Mesodermal cell (in vitro differentiated cells): Measurements from ENCODE around the gene TPTE.
"Not testable (repeated sequence)": the region's sequence is repeated elsewhere in the genome, so short reads cannot be mapped to it uniquely, and the experiment has no call there.

Experiments used
- H3K27ac ChIP-seq: 2 replicates; pipeline ENCODE4 v1.7.0; 2013; ENCODE audit warnings: mild to moderate bottlenecking, low read depth, low read length, moderate library complexity; ENCODE audit not compliant: severe bottlenecking
- H3K36me3 ChIP-seq: 2 replicates; pipeline ENCODE4 v1.7.1; 2013; ENCODE audit warnings: mild to moderate bottlenecking, low read length, moderate library complexity; ENCODE audit not compliant: control insufficient read depth, insufficient read depth
- H3K4me1 ChIP-seq: one replicate; pipeline ENCODE4 v1.7.1; 2013; ENCODE audit warnings: mild to moderate bottlenecking, low read length; ENCODE audit not compliant: insufficient read depth, control insufficient read depth, poor library complexity, severe bottlenecking
- H3K4me3 ChIP-seq: 2 replicates; pipeline ENCODE4 v1.7.0; 2013; ENCODE audit warnings: low read length, control low read depth, mild to moderate bottlenecking; ENCODE audit not compliant: insufficient read depth, poor library complexity, severe bottlenecking; ENCODE audit errors: extremely low read depth
- H3K9me3 ChIP-seq: 2 replicates; pipeline ENCODE4 v1.7.1; 2013; ENCODE audit warnings: mild to moderate bottlenecking, low read length, moderate library complexity; ENCODE audit not compliant: control insufficient read depth
- WGBS, 2 experiments: methylation state at CpG; one replicate each; pipeline ENCODE4 v1.1.5; 2013; ENCODE audit warnings: missing lambda C conversion rate in 2 of 2; ENCODE audit not compliant: insufficient coverage in 2 of 2; 5-methylcytosine and 5-hydroxymethylcytosine counted together

Gene TPTE

DNA sequence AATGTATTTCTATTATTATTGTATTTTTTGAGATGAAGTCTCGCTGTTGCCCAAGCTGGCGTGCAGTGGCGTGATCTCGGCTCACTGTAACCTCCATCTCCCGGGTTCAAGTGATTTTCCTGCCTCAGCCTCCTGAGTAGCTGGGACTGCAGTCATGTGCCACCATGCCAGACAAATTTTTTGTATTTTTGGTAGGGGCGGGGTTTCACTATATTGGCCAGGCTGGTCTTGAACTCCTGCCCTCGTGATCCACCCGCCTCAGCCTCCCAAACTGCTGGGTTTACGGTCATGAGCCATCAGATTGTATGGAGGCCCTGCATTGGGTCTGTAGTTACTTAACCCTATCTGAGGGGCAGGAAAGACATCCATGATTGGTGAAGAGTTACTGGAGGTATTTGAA is 23.0 kb downstream of the TPTE start:
- H3K9me3 ChIP-seq = peaks cover 78% of the 10 kb centered on the region
- not testable (repeated sequence) for H3K4me3 ChIP-seq, H3K4me1 ChIP-seq, H3K36me3 ChIP-seq, H3K27ac ChIP-seq
- 76 to 77% methylated on average over 9 of the region's 9 CpGs for WGBS, 2 experiments

DNA sequence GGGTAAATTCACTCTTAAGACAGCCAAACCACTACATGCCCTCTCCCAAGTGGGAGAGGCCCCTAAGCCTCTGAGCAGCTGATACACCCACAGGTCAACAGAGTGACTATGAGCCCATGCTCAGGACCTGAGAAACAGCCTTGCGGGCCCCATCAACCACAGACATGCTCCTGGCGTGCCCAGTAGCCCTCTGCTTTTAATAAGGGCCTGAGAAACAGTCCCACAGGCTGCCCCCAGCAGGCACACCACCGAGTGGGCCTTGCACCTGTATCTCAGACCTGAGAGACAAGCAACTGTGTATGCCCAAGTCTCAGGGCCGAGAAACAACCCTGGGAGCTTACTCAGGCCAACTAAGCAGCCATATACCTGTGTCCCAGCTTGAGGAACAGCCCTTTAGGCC is 26.5 kb downstream of the TPTE start:
- not testable (repeated sequence) for H3K27ac ChIP-seq, H3K4me3 ChIP-seq, H3K36me3 ChIP-seq, H3K4me1 ChIP-seq
- 37% methylated on average over 4 of the region's 4 CpGs for WGBS, 2 experiments
- peaks cover 50% of the 10 kb centered on the region for H3K9me3 ChIP-seq

DNA sequence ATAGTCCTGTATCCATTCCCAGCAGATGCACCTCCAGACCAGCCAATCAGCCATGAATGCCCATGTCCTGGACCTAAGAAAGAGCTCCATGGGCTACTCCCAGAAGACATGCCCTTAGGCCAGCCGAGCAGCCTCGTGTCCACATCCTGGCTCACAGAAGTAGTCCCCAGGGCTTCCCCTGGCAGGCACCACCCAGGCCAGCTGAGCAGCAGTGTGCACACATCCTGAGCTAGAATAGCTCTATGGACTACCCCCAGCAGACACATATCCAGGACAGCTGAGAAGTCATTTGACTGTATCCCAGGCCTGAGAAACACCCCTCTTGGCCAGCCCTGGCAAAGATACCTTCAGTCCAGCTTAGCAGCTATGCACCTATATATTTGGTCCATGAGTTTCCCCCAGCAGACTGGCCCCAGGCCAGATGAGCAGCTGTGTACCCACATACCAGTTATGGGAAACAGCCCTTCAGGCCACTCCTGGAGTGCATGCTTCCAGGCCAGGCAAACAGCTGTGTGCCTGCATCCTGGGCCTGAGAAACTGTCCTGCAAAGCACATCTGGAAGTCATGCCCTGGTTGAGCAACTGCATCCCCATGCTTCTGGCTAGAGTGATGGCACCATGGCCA is 27.1 kb downstream of the TPTE start:
- not testable (repeated sequence) for H3K27ac ChIP-seq, H3K36me3 ChIP-seq, H3K4me1 ChIP-seq, H3K4me3 ChIP-seq
- 60 to 71% methylated on average over 2 of the region's 2 CpGs for WGBS, 2 experiments
- peaks cover 47% of the 10 kb centered on the region for H3K9me3 ChIP-seq

DNA sequence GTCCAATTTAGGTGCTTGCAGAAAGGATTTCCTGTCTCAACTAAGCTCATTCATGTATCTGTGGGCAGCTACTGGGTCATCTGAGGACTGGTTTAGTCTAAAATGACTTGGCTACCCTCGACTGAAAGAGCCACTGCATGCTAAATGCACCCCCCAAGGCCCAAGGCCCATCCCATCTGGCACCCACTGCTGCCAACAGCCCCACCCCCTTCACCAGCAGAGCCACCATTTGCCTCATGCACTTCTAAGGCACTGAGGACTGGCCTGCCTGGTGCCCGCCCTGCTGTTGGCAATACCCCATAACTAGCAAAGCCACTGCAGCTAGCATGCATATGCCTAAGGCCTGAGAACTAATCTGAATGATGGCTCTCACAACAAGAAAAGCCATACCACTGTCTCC is 49.4 kb downstream of the TPTE start:
- H3K4me3 ChIP-seq, H3K36me3 ChIP-seq, H3K27ac ChIP-seq, H3K4me1 ChIP-seq: not testable (repeated sequence)
- H3K9me3 ChIP-seq = peaks cover 75% of the 10 kb centered on the region
- 35 to 49% methylated on average over 2 of the region's 2 CpGs for WGBS, 2 experiments

DNA sequence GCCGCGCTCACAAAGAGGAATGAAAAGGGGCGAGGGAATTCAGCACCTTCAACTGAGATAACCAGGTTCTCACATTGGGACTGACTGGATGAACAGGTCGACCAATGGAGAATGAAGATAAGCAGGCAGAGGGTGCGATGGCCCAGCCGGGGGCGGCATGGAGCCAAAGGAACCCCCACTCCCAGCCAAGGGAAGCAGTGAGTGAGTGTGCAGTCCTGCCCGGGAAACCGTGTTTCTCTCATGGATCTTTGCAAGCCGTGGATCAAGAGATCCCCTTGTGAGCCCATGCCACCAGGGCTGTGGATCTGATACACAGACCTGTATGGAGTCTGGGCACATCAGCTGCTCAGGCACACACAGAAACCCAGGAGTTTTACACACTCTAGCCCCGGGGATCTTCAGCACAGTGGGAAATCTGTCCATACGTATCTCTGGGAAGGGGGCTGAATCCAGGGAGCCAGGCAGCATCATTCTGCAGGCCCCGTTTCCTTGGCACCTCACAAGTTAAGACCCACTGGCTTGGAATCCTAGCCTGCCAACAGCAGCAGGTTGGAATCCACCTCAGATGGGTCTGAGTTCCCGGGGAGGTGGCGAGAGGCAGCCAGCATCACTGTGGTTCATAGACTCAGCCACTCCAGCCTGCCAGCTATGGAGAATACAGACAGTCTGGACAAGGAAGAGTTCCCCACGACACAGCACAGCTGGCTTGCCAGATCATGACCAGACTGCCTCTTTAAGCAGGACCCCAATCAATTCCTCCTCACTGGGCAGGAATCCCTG is 53.3 kb downstream of the TPTE start:
- H3K4me3 ChIP-seq = not testable (repeated sequence)
- peaks cover 62% of the 10 kb centered on the region for H3K9me3 ChIP-seq
- WGBS, 2 experiments = 71 to 72% methylated on average over 13 to 14 of the region's 16 CpGs

DNA sequence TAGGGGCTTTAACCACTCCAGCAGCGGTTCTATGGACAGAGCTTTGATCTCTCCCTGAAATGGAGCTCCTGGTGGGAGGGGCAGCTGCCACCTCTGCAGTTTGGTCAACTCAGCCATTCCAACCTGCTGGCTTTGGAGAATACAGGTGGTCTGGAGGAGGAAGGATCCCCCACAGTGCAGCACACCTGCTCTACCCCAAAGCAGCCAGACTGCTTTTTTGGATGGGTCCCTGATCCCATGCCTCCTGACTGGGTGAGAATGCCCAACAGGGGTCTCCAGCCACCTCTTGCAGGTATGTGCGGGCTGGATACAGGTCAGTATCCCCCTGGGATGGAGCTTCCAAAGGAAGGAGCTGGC is 53.9 kb downstream of the TPTE start:
- H3K4me3 ChIP-seq = no peak overlapping the region
- no peak overlapping the region for H3K27ac ChIP-seq
- no peaks in the 10 kb centered on the region for H3K4me1 ChIP-seq
- peaks cover 56% of the 10 kb centered on the region for H3K9me3 ChIP-seq
- H3K36me3 ChIP-seq = no peaks in the 10 kb centered on the region
- 63 to 65% methylated on average over 2 of the region's 2 CpGs for WGBS, 2 experiments

More for the DNA sequence above, 53.3 kb downstream of the TPTE start:
- not testable (repeated sequence) for H3K4me1 ChIP-seq, H3K27ac ChIP-seq, H3K36me3 ChIP-seq

DNA sequence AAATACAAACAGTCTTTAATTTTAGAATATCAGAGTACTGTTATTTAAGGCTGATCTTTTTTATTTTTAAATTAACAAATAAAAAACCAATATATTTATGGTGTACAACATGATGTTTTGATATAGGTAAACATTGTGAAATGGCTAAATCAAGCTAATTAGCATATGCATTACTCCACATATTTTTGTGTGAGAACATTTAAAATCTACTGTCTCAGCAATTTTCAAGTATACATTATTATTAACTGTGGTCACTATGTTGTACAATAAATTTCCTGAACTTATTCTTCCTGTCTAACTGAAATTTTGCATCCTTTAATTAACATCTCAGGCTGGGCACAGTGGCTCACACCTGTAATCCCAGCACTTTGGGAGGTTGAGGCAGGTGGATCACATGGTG is 57.5 kb downstream of the TPTE start:
- H3K4me3 ChIP-seq, H3K36me3 ChIP-seq, H3K4me1 ChIP-seq, H3K27ac ChIP-seq: not testable (repeated sequence)
- peaks cover 58% of the 10 kb centered on the region for H3K9me3 ChIP-seq

DNA sequence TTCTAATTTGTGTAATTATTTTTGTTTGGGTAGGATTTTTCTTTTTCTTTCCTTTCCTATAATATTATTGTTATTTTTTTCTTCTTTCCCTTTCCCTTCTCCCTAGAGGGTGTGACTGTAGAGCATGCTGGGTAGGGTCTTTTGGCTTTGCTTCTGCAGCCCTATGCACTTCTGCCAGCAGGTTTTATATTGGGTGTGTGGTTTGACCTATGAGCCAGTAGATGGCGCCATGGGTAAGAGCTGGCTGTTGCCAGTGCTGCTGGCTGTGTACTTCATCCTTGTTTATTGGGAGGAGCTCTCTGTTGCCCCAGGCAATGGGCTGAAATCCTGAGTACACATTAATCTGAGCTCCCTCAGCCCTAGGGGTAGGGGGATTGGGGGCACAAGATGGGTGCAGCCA is 67.7 kb downstream of the TPTE start:
- peaks cover 44% of the 10 kb centered on the region for H3K9me3 ChIP-seq
- not testable (repeated sequence) for H3K4me1 ChIP-seq, H3K36me3 ChIP-seq, H3K4me3 ChIP-seq, H3K27ac ChIP-seq
- WGBS, 2 experiments = no CpG with 5 or more reads among the region's 1 CpG

DNA sequence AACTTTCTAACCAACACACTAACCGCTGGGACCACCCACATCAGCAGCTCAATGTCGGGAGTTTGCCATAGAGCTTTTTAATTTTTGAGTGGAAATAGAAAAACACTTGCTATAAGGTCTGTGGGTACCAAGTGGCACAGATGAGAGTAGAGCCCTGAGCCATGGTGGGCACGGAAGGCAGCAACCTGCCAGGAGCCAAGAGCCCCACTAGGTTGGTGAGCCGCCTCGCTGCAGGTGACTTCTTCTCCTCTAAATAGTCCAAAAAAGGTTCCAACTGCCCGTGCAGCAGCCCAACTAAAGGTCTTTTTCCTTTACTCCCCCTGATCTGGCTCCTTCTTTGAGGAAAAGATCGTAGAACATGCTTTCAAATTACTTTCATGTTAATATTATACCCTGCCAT is 85.7 kb downstream of the TPTE start:
- H3K36me3 ChIP-seq, H3K4me3 ChIP-seq, H3K4me1 ChIP-seq, H3K27ac ChIP-seq: not testable (repeated sequence)
- peaks cover 40% of the 10 kb centered on the region for H3K9me3 ChIP-seq
- 69 to 74% methylated on average over 4 to 5 of the region's 7 CpGs for WGBS, 2 experiments

DNA sequence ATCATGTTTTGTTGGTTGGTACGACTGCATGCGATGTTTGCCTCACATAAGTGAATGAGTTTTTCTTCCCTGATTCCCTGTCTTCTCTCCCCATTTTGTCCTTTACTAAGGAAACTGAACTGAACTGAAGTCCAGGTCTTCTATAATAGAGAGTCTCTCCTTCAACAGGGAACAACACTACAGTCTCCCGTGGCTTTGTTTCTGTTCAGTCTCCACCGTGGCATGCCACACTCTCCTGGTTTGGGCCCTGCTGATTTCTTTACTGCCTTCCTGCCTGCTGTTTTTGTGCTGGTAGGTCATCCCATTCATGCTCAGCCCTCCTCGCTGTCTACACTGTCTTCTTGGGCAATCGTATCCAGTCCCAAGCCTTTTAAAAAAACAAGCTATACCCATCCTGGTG is 92.9 kb downstream of the TPTE start:
- H3K36me3 ChIP-seq, H3K4me3 ChIP-seq, H3K4me1 ChIP-seq, H3K27ac ChIP-seq: not testable (repeated sequence)
- 76 to 77% methylated on average over 2 to 3 of the region's 6 CpGs for WGBS, 2 experiments
- peaks cover 46% of the 10 kb centered on the region for H3K9me3 ChIP-seq

DNA sequence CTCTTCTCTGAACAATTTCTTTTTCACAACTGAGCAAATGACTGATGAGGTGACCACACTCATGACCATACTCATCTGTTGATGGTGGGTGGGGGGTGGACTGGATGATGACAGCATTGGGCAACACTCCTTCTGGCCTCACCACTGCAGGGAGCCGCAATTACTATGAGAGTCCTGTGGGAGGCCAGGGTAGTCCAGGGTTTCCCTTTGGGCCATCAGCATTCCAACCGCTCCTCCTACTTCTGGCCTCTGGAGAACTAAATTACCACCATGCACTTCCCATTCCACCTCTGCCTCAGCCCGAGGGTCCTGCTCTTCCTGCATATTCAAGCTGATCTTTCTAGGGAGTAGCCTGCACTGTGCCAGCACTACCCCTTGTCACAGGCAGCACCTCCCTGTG is 94.7 kb downstream of the TPTE start:
- not testable (repeated sequence) for H3K36me3 ChIP-seq, H3K27ac ChIP-seq, H3K4me3 ChIP-seq, H3K4me1 ChIP-seq
- H3K9me3 ChIP-seq = peaks cover 42% of the 10 kb centered on the region
- WGBS, 2 experiments = 82 to 84% methylated on average over 3 of the region's 3 CpGs
